ENCODE results near the gene MED12L. TPM values are rescaled to one million over a fixed set of nuclear protein-coding genes. Genes with fewer than 3 reads are reported as not detected.

The MED12L gene
- total RNA-seq, 2 donors from 2014 or later, result 15.5 to 28.9 TPM

GRCh38 chr3:151331696-151332095 is 246.2 kb downstream of the MED12L start:
- Mint-ChIP-seq H3K4me3 (no peak overlapping the region), H3K9me3 (no peaks in the 10 kb centered on the region), H3K27ac (no peak overlapping the region), H3K4me1 (no peaks in the 10 kb centered on the region), H3K27me3 (ENCODE audit: insufficient read depth) (no peaks in the 10 kb centered on the region), H3K36me3 (ENCODE audit: low read depth) (no peaks in the 10 kb centered on the region)
- Histone ChIP-seq H3K27me3 (ENCODE audit: control insufficient read depth, insufficient read depth, low read length, poor library complexity, severe bottlenecking) (no peaks in the 10 kb centered on the region), H3K36me3 (ENCODE audit: control insufficient read depth, insufficient read depth, low read length) (no peaks in the 10 kb centered on the region), H3K27ac (ENCODE audit: low read depth, low read length) (no peak overlapping the region), H3K4me1 (ENCODE audit: control insufficient read depth, insufficient read depth, low read length) (no peaks in the 10 kb centered on the region), H3K4me3 (ENCODE audit: low read length) (no peak overlapping the region), H3K9ac (ENCODE audit: extremely low read depth, low read length, poor library complexity, severe bottlenecking) (no peak overlapping the region), H3K9me3 (ENCODE audit: control insufficient read depth, low read length) (no peaks in the 10 kb centered on the region)
- no peak for TF ChIP-seq CTCF (conservative IDR thresholded peaks at IDR 0.05)
- no peak for DNase-seq
- WGBS, 2 experiments (ENCODE audit: insufficient coverage in 1 of 2, insufficient read length in 1 of 2), result 91 to 93% methylated on average over 2 of the region's 2 CpGs

GRCh38 chr3:151345859-151346258 is 260.4 kb downstream of the MED12L start:
- Histone ChIP-seq H3K9ac (ENCODE audit: extremely low read depth, low read length, poor library complexity, severe bottlenecking) (no peak overlapping the region), H3K4me3 (ENCODE audit: low read length) (no peak overlapping the region), H3K27ac (ENCODE audit: low read depth, low read length) (no peak overlapping the region), H3K36me3 (ENCODE audit: control insufficient read depth, insufficient read depth, low read length) (no peaks in the 10 kb centered on the region), H3K4me1 (ENCODE audit: control insufficient read depth, insufficient read depth, low read length) (no peaks in the 10 kb centered on the region), H3K27me3 (ENCODE audit: control insufficient read depth, insufficient read depth, low read length, poor library complexity, severe bottlenecking) (no peaks in the 10 kb centered on the region), H3K9me3 (ENCODE audit: control insufficient read depth, low read length) (no peaks in the 10 kb centered on the region)
- H3K27ac Mint-ChIP-seq, result no peak overlapping the region
- no peaks in the 10 kb centered on the region for H3K27me3 Mint-ChIP-seq (ENCODE audit: insufficient read depth)
- WGBS, 2 experiments (ENCODE audit: insufficient coverage in 1 of 2, insufficient read length in 1 of 2), result 91 to 100% methylated on average over 1 to 2 of the region's 2 CpGs
- TF ChIP-seq CTCF (conservative IDR thresholded peaks at IDR 0.05), result no peak
- peaks cover 14% of the 10 kb centered on the region for H3K4me1 Mint-ChIP-seq
- H3K9me3 Mint-ChIP-seq, result no peaks in the 10 kb centered on the region
- no peak for DNase-seq
- H3K36me3 Mint-ChIP-seq (ENCODE audit: low read depth), result no peaks in the 10 kb centered on the region
- no peak overlapping the region for H3K4me3 Mint-ChIP-seq

- no peaks in the 10 kb centered on the region for H3K36me3 ChIP-seq (ENCODE audit: control insufficient read depth, insufficient read depth, low read length)
- H3K9me3 ChIP-seq (ENCODE audit: control insufficient read depth, low read length), result no peaks in the 10 kb centered on the region
- H3K27me3 ChIP-seq (ENCODE audit: control insufficient read depth, insufficient read depth, low read length, poor library complexity, severe bottlenecking), result no peaks in the 10 kb centered on the region
- Mint-ChIP-seq H3K27ac (no peak overlapping the region), H3K36me3 (ENCODE audit: low read depth) (no peaks in the 10 kb centered on the region), H3K4me1 (peaks cover 14% of the 10 kb centered on the region), H3K27me3 (ENCODE audit: insufficient read depth) (no peaks in the 10 kb centered on the region), H3K4me3 (no peak overlapping the region), H3K9me3 (no peaks in the 10 kb centered on the region)
- no peaks in the 10 kb centered on the region for H3K4me1 ChIP-seq (ENCODE audit: control insufficient read depth, insufficient read depth, low read length)
- TF ChIP-seq CTCF (conservative IDR thresholded peaks at IDR 0.05), result no peak
- DNase-seq, result no peak
- no peak overlapping the region for H3K4me3 ChIP-seq (ENCODE audit: low read length)
- WGBS, 2 experiments (ENCODE audit: insufficient coverage in 1 of 2, insufficient read length in 1 of 2), result 88 to 100% methylated on average over 1 to 3 of the region's 3 CpGs
- H3K9ac ChIP-seq (ENCODE audit: extremely low read depth, low read length, poor library complexity, severe bottlenecking), result no peak overlapping the region
- no peak overlapping the region for H3K27ac ChIP-seq (ENCODE audit: low read depth, low read length)
These were observed 260.8 kb downstream of the MED12L start for GRCh38 chr3:151346292-151346691.
